HCT116 (cell line): ENCODE data around the gene GIPR.

Experiments
- EGR1 ChIP-seq: IDR thresholded peaks from 2 replicates; pipeline ENCODE4 v1.6.1; 2012; ENCODE audit warnings: low read depth
- EZH2 ChIP-seq: fragments of 200-600 bp; sonication (generic); IDR thresholded peaks from 2 replicates; pipeline ENCODE4 v1.6.1; 2017; ENCODE audit warnings: antibody characterized with exemption, mixed run types
- EZH2phosphoT487 ChIP-seq: fragments of 200-600 bp; IDR thresholded peaks from 2 replicates; pipeline ENCODE4 v1.6.1; 2018; ENCODE audit warnings: antibody characterized with exemption, borderline replicate concordance
- POLR2A ChIP-seq: IDR thresholded peaks from 2 replicates; pipeline ENCODE4 v1.7.0; 2011; ENCODE audit warnings: borderline replicate concordance; ENCODE audit not compliant: insufficient read depth, insufficient read length; ENCODE audit errors: extremely low read depth
- POLR2AphosphoS5 ChIP-seq: IDR thresholded peaks from 2 replicates; pipeline ENCODE4 v1.6.1; 2011; ENCODE audit warnings: mild to moderate bottlenecking, low read depth, low read length, moderate library complexity
- RAD21 ChIP-seq: IDR thresholded peaks from 2 replicates; pipeline ENCODE4 v1.6.1; 2012; ENCODE audit warnings: low read depth, mild to moderate bottlenecking
- SIN3A ChIP-seq: IDR thresholded peaks from 2 replicates; pipeline ENCODE4 v1.6.1; 2012; ENCODE audit warnings: low read depth
- SRF ChIP-seq: IDR thresholded peaks from 2 replicates; pipeline ENCODE4 v1.6.1; 2012; ENCODE audit warnings: low read depth
- ZNF274 ChIP-seq: fragments of 200-500 bp; sonication (Bioruptor generic); IDR thresholded peaks from 2 replicates; pipeline ENCODE4 v1.6.1; 2014; ENCODE audit warnings: mild to moderate bottlenecking, low read depth, low read length, inconsistent platforms
- TF ChIP-seq, protein P1 (sequence below), 3 experiments: fragments of 200-600 bp in 1 of 3; sonication (generic) in 1 of 3; IDR thresholded peaks in 2 of 3; conservative IDR thresholded peaks in 1 of 3; 2 replicates each; pipeline ENCODE4 v1.5.1; 2012 to 2017; ENCODE audit warnings: low read depth in 2 of 3, low read length in 2 of 3, antibody characterized with exemption in 1 of 3, borderline replicate concordance in 1 of 3, control low read depth in 1 of 3, mild to moderate bottlenecking in 1 of 3, mixed read lengths in 1 of 3, mixed run types in 1 of 3, moderate library complexity in 1 of 3; ENCODE audit not compliant: insufficient read depth in 1 of 3
- TF ChIP-seq, protein P2 (sequence below): IDR thresholded peaks from 2 replicates; pipeline ENCODE4 v1.6.1; 2012
- TF ChIP-seq, protein P3 (sequence below): IDR thresholded peaks from 2 replicates; pipeline ENCODE4 v1.6.1; 2012; ENCODE audit warnings: low read depth

DNA sequence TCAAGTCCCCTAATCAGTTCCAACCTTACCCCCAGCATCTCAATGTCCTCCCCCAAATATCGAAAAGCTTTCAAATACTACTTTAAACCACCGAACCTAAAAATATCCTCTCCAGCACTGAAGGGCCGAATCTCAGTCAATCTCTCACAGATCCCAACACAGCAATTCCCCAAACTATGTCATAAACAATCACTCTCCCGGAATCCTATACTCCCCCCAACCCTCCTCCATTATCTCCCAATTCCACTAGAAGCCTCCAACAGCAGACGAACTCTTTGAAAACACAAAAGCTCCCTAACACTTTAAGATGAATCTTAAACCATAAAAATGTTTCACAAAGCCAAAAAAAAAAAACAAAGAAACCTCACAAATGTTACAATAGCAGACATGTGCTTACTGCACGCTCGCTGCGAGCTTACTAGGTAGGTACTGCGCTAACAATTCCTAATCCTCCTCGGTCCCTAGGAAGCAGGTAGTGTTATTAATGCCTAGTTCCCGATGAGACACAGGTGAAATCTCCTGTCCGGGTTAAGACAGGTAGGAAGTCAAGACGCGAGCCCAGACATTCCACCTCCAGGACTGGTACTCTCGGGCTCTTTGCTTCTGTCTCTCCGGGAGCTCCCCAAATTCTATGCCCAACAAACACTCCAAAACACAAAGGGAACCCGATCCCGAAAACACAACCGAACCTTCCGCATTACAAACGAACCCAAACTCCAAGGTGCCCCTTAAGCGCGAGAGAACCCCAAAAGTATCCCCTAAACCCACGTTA lies 48.5 kb downstream of the GIPR start:
- TF ChIP-seq, protein P1, sequence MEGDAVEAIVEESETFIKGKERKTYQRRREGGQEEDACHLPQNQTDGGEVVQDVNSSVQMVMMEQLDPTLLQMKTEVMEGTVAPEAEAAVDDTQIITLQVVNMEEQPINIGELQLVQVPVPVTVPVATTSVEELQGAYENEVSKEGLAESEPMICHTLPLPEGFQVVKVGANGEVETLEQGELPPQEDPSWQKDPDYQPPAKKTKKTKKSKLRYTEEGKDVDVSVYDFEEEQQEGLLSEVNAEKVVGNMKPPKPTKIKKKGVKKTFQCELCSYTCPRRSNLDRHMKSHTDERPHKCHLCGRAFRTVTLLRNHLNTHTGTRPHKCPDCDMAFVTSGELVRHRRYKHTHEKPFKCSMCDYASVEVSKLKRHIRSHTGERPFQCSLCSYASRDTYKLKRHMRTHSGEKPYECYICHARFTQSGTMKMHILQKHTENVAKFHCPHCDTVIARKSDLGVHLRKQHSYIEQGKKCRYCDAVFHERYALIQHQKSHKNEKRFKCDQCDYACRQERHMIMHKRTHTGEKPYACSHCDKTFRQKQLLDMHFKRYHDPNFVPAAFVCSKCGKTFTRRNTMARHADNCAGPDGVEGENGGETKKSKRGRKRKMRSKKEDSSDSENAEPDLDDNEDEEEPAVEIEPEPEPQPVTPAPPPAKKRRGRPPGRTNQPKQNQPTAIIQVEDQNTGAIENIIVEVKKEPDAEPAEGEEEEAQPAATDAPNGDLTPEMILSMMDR (IDR thresholded peaks at IDR 0.05 in 2 of 3, conservative IDR thresholded peaks at IDR 0.05 in 1 of 3; ENCODE audit: borderline replicate concordance in 1 of 3, insufficient read depth in 1 of 3, low read depth in 2 of 3, low read length in 2 of 3), result no peak
- TF ChIP-seq SIN3A (no peak), POLR2A (no peak), POLR2AphosphoS5 (no peak), EGR1 (no peak), EZH2phosphoT487 (no peak), ZNF274 (no peak), EZH2 (no peak), RAD21 (no peak), SRF (no peak)
- TF ChIP-seq, protein P2, sequence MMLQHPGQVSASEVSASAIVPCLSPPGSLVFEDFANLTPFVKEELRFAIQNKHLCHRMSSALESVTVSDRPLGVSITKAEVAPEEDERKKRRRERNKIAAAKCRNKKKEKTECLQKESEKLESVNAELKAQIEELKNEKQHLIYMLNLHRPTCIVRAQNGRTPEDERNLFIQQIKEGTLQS, result no peak
- TF ChIP-seq, protein P3, sequence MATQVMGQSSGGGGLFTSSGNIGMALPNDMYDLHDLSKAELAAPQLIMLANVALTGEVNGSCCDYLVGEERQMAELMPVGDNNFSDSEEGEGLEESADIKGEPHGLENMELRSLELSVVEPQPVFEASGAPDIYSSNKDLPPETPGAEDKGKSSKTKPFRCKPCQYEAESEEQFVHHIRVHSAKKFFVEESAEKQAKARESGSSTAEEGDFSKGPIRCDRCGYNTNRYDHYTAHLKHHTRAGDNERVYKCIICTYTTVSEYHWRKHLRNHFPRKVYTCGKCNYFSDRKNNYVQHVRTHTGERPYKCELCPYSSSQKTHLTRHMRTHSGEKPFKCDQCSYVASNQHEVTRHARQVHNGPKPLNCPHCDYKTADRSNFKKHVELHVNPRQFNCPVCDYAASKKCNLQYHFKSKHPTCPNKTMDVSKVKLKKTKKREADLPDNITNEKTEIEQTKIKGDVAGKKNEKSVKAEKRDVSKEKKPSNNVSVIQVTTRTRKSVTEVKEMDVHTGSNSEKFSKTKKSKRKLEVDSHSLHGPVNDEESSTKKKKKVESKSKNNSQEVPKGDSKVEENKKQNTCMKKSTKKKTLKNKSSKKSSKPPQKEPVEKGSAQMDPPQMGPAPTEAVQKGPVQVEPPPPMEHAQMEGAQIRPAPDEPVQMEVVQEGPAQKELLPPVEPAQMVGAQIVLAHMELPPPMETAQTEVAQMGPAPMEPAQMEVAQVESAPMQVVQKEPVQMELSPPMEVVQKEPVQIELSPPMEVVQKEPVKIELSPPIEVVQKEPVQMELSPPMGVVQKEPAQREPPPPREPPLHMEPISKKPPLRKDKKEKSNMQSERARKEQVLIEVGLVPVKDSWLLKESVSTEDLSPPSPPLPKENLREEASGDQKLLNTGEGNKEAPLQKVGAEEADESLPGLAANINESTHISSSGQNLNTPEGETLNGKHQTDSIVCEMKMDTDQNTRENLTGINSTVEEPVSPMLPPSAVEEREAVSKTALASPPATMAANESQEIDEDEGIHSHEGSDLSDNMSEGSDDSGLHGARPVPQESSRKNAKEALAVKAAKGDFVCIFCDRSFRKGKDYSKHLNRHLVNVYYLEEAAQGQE, result no peak
